Measurements from ENCODE around the gene CCNG2. TPM values are rescaled to one million over a fixed set of nuclear protein-coding genes. Genes with fewer than 3 reads are reported as not detected.

Gene CCNG2
- polyA plus RNA-seq, 3 donors, result 144 to 150 (median 148) TPM

DNA sequence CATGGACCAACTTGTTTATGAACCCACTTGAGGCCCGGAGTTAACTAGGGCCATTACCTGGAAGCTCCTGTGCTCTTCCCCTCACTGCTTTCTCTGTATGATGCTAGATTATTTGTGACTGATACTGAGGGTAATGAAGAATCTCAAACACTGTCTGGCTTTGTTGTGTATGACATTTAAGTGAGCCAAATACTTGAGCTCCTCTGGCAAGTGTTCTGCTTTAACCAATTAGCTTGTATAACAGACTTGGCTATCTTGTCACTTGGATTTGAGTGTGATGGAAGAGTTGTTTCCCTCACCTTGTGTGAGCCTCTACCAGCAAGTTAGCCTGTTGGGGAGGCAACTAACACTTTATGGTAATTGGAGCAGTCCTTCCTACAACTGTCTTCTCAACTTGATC is 42.7 kb downstream of the CCNG2 start:
- no peak for DNase-seq (ENCODE audit: low read depth in 3 of 3, low spot score in 2 of 3)

DNA sequence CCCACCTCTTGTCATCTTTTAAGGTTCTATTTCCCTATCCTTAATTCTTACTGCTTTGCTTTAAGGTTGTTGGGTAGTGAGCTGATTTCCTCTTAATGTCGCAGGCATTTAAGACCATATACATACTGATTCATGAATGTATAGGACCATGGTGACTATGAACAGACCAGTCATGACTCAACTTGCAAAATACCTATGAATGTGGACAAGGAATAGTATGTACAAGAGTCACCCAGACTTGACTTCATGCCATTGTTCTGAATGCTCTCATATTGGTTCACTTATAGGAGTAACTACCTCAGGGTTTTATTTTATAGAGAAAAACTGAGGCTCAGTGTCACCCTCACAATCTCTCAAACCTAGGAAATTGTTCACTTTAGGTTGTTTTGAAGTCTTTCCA is 44.3 kb downstream of the CCNG2 start:
- DNase-seq (ENCODE audit: low read depth in 3 of 3, low spot score in 2 of 3), result no peak

DNA sequence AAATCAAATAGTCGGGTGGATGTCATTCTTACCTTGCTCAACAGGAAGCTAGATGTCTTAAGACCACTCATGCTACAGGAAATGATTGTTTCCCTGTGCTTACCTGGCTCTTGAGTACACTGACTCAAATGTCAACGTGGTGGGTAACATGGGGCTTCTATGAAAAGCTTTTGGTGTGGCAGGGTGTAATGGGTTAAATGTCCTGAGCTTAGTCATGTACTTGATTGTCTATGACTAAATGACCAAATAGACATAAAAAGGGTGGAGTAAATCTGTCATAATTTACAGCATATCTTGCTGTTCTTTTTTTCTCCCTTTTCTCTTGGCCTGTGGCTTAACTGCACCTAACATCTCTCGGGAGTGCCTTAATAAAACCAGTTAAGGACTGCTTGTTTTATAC is 44.9 kb downstream of the CCNG2 start:
- DNase-seq (ENCODE audit: low read depth in 3 of 3, low spot score in 2 of 3), result no peak

DNA sequence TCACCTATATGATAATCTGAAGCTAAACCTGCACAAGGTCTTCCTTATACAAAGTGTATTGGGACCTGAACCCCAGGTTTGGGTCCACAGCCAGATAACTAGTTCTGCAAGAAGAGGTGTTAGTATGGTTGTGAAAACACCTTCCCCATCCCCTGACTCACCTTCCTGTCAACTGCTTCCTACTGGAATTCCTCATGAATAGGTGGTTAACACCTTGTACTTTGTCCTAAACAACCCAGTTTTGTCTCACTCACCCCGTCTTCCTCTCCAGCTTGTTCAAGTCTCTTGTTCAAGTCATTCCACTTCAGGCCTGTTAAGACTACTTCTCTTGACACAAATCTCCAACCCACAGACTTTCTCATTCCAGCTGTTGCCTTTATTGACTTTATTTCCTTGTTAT is 45.5 kb downstream of the CCNG2 start:
- DNase-seq (ENCODE audit: low read depth in 3 of 3, low spot score in 2 of 3), result no peak

DNA sequence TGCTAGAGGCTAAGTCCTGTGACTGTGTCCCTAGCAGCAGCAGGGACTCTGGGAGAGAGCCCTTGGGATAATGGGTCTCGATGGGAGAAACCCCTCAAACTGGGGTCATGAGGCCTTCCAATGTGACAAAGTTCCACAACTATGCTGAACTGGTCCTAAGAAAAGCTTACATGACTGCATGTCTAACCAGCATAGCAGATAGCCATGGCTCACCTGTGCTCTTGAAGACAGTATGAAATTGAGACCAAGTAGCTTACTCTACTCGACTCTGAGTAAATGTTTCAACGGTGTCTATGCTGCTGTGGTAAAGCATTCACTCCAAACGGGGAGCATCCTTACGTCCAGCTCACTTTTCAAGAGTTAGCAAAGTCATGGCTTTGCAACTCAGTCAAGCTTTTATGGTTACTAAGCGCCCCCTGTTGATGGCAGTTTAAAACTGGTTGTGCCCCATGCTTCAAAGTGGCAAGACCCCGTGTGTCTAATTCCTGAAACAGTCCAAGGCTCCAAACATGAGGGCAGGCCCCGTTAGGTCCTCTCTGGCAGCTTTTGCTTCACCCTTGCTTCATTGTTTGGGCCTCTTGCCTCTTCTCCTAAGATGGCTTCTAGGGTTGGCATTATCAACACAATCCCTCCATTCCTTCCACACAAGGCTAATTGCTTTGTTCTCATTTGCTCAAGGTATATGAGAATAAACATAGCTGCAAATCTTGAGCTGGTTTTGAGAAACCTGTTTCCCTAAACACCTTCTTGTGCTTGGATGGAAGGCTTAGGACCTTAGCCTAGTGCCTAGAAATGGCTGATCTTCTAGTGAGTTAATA is 46.6 kb downstream of the CCNG2 start:
- DNase-seq (ENCODE audit: low read depth in 3 of 3, low spot score in 2 of 3), result peak; percentile 60 to 75 (median 67)

DNA sequence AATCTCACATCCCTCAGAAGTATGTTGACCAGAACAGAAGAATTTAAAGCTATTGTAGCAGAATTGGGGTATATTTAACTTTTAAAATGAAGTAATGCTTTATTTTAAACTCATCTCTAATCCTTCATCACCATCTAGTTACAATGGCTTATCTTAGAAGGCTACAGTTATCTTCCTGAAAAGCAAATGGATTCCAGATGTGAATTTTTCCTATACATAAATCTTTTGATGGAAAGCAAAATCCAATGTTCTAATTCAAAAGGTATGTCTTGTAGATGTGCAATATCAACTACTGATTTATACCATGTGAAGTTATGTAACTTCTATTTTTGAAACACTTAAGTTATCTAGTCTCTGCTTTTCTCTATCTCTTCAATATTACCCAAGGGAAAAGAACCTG is 47.6 kb downstream of the CCNG2 start:
- no peak for DNase-seq (ENCODE audit: low read depth in 3 of 3, low spot score in 2 of 3)

DNA sequence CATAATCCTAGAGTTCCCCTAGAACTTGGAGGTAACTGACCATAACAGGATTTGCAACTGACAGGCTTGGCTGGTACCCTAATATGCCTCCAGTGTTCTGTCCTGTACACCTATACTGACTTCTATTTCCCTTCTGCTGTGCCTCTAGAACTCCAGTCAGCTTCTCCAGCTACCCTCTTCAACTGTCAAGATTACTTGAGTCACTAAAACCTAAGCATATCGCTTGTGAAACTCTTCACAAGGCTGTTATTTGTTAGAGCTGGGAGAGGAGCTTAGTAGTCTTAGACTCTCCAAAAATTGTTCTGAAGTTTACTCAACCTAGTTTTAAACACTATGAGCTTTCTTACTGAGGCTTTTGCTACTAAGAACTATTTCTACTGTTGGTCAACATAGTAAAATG is 52.0 kb downstream of the CCNG2 start:
- no peak for DNase-seq (ENCODE audit: low read depth in 3 of 3, low spot score in 2 of 3)

DNA sequence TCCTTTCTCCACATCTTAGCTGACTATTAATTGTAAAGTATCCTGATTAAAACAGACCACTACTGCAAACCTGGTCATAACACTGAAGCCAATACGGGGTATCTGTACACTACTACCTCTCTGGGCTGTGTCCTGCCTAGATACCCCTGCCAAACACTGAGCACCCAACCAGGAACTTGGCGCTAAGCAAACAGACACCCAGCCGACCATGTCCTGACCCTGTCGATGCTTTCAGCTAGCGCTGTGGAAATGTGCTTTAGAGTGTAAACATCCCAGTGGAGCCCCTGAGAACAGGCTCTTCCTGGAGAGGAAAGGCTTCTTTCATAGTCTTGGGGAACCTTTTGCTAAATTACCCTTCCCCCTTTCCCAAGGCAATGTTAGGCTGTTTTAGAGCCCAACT is 52.9 kb downstream of the CCNG2 start:
- DNase-seq (ENCODE audit: low read depth in 3 of 3, low spot score in 2 of 3), result no peak

DNA sequence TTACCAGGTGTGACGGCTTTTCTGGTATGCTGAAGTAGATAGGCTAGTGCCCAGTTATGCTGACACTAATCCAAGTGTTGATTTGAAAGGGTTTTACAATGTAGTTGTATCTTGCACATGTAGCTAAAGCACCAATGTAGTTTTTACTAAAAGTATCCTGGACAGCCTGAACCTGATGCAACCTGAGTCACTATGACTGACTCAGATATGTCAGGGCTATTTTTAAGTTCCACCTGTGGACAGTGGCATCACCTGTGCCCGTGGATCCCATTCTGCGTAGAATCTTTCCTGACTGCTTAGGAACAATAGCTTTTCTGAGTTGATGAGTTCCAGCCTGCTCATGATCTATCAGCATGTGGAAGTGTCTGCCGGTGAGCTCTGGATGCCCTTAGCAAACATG is 58.1 kb downstream of the CCNG2 start:
- DNase-seq (ENCODE audit: low read depth in 3 of 3, low spot score in 2 of 3), result no peak

DNA sequence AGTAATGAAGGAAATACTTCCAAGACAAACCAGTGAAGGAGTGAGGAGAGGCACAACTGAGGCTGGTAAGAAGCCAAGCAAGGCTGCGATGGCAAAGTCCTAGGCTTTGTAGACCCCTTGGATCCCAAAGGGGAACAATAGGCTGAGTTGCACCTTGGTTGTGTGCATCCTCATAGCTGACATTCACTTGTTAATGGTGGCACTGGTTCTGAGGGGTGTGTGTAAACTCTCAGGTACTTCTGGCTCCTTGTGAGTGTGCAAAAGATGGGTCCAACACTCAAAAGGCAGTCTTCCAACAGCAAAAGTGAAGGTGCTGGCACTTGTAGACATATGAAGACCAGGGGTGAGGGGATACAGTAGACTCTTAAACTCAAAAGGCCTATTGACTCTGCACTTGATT is 60.5 kb downstream of the CCNG2 start:
- no peak for DNase-seq (ENCODE audit: low read depth in 3 of 3, low spot score in 2 of 3)

DNA sequence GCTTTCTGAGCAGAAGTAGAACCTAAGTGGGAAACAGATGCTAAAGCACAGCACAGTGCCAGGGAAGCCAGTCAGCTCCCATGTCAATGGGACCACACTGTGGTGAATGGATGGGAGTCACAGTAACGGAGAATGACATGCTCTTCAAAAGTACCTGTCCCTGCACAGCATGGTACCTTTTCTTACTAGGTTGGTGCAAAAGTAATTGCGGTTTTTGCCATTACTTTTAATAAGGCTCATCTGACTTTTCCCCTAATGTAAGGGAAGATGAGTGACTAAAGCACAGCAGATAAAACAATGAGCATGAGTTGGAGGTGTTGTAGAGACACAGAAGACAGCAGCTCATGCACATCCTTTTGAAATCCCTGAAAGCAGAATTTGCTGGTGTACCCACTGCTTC is 62.3 kb downstream of the CCNG2 start:
- DNase-seq (ENCODE audit: low read depth in 3 of 3, low spot score in 2 of 3), result no peak

Other genes with a start within 250 kb of the CCNG2 start
- gene SEPTIN11, start 207.5 kb upstream of the CCNG2 start, polyA plus RNA-seq (ENCODE audit: insufficient read length in 3 of 3), result 100 to 1,000 TPM; 271 to 276 (median 272) TPM
- 100 to 1,000 TPM; 419 to 446 (median 442) TPM for gene CCNI, start 81.2 kb upstream of the CCNG2 start, polyA plus RNA-seq (ENCODE audit: insufficient read length in 3 of 3)

Data from right renal cortex interstitium (tissue), 3 donors.